Activated naive CD8-positive, alpha-beta T cell treated with anti-CD3 and anti-CD28 coated beads, Interleukin-2, amount 10 ng/mL, durations not matched to agents 7 days and 5 days (primary cell): Measurements from ENCODE around the gene CTLA4. TPM values are rescaled to one million over a fixed set of nuclear protein-coding genes. Genes with fewer than 3 reads are reported as not detected.

Experiments
- total RNA-seq, 2 experiments: library from RNA; stranded (reverse); gene quantifications; one replicate each; pipeline ENCODE4 v1.2.3, GENCODE V29; 2021

Gene CTLA4
- total RNA-seq, 2 experiments from 2014 or later = 7.3 to 7.6 TPM

Other genes starting within 250 kb of the CTLA4 start
- 10 to 100 TPM; 52.7 to 58.9 TPM for gene CD28, start 161.1 kb upstream of the CTLA4 start, total RNA-seq
- gene ICOS, start 69.0 kb downstream of the CTLA4 start, total RNA-seq = 10 to 100 TPM; 32.0 to 32.2 TPM